ENCODE data around the gene ATG9A.

DNA sequence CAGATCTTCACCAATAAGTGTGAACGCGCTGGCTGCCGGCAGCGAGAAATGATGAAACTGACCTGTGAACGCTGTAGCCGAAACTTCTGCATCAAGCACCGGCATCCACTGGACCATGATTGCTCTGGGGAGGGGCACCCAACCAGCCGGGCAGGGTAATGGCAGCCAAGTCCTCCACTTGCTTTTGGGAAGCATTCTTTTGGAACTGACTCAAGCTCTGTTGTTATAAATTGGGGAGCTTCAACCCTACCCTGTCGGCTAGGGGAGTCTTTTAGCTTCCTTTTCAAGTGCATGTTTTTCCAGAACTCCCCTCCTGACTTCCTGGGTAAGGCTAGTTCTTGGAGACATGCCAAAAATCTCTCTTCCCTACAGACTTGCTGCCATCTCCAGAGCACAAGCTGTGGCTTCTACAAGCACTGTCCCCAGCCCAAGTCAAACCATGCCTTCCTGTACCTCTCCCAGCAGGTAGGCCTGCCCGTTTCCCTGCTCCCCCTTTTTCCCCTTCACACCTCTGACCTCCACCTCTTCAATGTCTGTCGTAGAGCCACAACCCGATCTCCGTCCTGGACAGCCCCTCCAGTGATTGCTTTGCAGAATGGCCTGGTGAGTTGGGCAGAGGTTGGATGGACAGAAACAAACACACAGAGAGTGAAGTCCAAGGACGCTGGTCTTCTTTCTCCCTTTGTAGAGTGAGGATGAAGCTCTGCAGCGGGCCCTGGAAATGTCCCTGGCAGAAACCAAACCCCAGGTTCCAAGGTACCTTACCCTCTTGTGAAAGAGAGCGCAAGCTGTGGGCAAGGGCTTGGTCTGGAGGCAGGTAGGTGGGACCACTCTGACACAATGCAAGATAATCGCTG lies 21.3 kb downstream of the ATG9A start:
- no peak for TF ChIP-seq CTCF (IDR thresholded peaks at IDR 0.05)
- no peak for TF ChIP-seq POLR2A (IDR thresholded peaks at IDR 0.05)
- TF ChIP-seq POLR2AphosphoS5 (IDR thresholded peaks at IDR 0.05; ENCODE audit: insufficient read depth in 1 of 2, low read depth in 1 of 2) = no peak

Data from vagina (tissue), 2 donors.